GM21619 (cell line): ENCODE results near the gene PLCE1.

Experiments
- ATAC-seq: cut with Tn5 transposase; IDR thresholded peaks from one replicate; pipeline ENCODE4 v1.9.1; 2021; ENCODE audit not compliant: unreplicated experiment

PLCE1 gene

DNA sequence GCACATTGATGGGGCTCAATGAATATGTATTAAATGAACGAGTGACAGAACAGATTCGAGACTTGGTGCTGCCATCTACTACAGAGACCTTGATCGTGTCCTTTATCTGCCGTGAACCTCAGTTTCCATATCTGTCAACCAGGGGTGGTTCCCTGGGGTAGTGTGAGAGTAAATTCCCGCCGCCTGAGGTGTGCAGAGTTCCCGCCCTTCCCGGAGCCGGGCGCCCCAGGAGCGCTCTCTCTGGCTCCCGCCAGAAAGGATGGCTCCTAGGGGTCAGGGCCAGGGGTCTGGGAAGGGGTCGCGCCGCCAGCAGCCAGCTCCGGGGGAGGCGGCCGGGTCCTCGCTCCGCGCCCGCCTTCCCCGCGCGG lies 333 bp upstream of the PLCE1 start:
- no peak for ATAC-seq

DNA sequence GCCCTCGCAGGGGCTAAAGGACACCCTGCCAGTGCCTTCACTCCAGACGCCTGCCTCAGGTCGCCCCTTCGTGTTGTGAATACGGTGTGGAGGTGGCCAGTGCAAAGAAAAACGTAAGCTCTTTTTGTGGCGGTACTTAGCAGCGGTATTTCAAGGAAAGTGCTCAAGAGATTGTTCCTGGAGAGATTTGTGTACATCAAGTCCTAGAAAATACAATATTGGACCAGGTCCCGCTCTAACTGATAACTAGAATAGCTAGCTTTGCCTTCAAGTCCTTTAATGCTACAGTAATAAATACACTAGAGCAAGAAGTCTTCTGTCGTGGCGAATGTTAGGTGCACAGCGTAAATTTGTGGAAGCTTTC lies 689 bp downstream of the PLCE1 start:
- ATAC-seq: no peak

DNA sequence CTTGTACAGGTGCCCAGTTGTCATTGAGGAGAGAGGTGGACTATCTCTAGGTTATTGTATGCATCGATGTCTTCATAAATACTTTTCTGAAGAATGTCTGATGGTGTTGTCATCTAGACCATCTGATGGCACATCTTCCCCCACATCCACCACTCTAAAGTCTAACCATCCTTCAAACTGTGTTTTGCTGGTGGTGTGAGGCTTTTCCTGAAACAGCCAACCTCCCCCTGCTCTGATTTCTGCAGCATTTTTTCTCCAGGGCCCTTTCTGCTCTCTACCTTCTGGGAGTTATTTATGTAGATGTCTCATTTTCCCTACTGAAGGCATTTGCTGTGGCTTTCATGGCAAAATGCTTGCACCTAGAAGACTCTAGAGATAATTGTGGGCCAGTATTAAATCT lies 1.5 kb downstream of the PLCE1 start:
- no peak for ATAC-seq

DNA sequence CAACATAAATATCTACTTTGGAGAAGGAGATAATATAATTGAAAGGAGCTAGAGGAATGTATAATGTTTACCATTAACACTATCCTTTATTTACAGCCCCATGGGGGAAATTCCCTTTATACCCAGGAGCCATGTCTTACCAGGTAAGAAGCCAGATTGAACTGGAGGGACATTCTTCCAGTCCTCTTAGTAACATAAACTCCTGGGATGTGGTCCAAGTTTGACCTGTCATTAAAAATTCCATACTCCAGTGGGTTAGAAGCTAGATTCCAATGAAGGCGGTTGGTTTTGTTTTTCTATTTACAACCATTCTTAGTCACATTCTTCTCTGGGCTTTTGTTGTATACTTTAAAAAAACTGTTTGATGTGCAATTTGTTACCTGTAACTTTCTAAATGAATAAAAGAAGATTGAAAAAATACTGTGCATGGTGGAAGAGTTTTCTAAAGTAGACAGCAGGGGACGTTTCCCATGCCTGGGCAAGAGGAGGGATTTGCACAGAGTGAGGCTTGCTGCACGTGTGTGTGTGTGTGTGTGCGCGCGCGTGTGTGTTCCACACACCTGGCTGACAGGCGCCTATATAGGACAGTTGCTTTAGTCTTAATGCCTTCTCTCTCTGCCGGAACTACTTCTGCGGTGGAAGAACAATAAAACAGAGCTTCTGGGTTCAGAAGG lies 2.0 kb downstream of the PLCE1 start:
- no peak for ATAC-seq

DNA sequence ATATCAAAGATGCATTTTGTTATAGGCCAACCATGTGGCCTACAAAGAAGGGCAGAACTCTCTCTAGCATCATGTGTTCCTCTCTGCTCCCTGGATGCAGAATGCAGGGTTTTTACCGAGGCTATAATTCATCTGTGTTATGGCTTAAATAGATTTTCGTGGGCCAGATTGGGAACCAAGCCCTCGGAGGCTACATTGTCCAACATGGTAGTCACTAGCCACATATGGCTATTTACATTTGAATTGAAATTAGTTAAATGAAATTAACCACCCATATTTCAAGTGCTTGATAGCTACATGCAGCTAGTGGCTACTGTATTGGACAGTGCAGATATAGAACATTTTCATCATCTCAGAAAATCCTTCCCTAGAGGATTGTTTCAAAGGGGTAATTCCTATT lies 2.8 kb downstream of the PLCE1 start:
- no peak for ATAC-seq

DNA sequence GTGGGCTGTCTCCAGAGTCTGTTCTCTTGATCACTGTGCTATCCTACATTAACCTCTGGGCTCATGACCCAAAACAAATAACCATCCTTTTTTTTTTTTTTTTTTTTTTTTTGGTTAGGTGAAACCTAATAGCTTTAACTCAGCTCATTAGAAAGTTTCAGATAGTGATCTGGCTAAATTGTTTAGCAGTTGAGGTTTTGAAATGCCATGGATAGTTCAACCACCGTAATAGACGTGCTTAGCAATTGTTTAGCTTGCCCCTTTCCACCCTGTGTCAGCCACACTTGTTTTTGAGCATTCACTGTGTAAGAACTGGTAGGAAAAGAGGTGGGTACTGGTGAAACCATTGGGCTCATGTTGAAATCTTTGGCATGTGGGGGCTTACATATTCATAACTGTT lies 3.8 kb downstream of the PLCE1 start:
- ATAC-seq: no peak

DNA sequence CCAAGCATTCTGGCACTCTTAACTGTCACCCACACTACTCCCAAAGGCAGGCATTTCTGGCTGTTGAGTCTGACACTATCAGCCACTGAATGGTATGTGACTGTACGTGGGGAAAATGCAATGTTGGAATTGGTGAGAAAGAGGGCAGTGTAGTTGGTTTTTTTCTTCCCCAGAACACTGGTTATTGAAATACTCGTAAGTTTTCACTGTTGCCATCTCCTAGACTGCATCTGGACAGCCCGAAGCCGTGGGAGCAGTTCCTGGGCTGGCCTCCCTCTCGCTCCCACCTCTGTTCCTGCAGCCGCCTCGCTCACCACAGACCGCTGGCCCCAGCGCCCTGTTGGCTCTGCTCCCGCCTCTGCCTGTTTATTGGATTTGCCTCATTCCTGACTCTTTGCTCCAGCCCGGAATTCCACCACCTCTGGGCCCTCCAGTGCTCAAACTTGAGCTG lies 5.7 kb downstream of the PLCE1 start:
- ATAC-seq: no peak

DNA sequence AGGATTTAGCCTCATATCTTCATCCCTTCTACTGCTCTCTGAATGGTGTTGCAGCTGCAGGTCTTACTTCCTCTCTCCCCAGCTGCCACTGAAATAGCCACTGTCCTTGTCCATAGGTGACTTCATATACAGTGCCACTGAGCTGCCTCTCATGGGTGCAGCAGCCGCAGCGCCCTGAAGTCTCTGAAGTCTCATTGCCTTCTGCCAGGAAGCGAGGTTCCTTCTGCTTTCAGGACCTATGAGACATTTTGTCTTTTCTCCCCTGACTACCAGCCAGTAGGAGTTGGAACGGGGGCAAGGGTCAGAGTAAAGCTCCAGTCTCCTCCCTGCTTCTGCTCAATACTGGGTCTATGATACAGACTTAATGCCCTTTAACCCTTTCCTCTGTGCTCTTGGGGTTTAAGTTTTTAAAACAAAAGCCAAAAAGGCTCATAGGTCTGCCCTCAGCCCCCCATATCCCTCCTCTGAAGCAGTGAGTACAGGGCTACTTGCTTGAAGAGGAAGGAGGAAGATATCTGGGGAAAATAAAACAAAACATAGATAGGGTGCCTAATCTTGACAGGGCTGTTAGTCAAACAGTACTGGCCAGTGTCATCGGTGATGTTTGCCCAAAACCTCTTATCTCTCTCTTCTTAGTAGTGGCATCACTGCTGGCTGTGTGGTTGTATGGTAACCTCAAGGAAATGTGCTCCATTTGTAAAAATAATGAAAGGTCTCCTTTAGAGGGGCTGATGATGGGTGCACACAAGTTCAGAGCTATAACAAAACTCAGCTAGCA lies 7.1 kb downstream of the PLCE1 start:
- ATAC-seq: no peak

DNA sequence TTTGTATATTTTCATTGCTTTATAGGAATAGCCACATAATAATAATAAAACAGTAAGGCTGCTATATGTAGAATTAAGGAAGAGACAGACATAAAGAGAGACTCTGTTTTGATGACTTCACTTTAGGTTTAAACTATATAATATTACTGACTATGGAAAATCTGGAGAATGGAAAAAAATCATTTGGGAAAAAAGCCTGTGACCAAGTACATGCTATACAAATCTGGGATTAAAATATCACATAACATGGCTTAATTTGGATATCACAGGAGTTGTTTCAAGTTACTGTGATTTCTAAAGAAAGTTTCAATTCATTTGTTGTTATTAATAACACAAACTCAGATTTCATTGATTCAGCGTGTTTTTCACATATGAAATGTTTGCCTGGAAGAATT lies 7.7 kb downstream of the PLCE1 start:
- no peak for ATAC-seq

DNA sequence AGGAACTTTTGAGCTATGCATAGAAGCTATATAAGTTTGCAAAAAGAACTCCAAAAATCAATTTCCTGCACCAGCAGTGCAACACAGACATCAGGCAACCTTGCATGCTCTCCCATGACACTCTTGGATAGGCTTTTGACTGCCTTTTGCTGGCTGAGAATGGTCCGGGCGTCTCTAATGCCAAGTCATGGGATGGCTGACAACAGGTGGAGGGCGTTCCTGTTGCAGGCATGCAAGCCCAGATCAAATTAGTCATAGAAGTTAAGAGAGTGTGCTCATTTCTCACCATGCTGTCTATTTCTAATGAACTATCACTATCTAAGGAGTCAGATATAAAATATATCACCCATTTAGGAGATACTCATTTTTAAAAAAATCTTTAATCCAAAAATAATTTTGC lies 8.4 kb downstream of the PLCE1 start:
- no peak for ATAC-seq

DNA sequence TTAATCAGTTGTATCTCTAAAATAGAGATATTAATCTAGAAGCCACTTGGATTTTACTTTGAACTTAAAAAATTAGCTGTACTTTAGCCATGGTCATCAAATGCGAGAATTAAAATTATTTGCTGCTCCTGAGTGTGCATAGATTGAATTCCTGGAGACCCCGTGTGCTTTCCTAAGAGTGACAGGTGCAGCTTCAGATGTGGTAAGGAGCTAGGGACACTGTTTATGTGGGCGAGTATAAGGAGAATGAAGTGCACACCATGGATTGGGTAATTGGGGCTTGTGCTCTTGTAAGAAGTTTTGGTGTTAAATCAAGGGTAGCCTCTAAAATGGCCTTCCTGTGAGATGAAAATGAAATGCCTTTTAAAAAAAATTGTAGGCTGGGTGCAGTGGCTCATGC lies 9.8 kb downstream of the PLCE1 start:
- ATAC-seq: no peak

DNA sequence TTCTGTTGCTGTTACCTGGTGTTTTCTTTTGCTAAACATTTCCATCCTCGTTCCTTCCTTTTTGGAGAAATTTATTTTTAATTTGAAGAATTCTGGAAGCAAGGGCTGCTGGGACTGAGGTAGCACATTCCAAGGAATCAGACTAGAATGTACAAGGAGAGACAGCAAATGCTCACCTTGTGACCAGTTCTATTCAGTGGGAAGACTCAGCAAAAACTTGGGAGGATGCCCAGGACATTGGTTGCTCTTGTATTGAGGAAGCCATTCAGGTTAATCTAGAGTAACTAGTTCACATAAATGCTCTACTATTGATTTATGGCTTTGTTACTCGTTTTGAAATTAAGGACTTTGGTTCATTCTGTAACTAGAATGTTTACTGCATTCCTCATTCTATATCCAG lies 11.3 kb downstream of the PLCE1 start:
- no peak for ATAC-seq

DNA sequence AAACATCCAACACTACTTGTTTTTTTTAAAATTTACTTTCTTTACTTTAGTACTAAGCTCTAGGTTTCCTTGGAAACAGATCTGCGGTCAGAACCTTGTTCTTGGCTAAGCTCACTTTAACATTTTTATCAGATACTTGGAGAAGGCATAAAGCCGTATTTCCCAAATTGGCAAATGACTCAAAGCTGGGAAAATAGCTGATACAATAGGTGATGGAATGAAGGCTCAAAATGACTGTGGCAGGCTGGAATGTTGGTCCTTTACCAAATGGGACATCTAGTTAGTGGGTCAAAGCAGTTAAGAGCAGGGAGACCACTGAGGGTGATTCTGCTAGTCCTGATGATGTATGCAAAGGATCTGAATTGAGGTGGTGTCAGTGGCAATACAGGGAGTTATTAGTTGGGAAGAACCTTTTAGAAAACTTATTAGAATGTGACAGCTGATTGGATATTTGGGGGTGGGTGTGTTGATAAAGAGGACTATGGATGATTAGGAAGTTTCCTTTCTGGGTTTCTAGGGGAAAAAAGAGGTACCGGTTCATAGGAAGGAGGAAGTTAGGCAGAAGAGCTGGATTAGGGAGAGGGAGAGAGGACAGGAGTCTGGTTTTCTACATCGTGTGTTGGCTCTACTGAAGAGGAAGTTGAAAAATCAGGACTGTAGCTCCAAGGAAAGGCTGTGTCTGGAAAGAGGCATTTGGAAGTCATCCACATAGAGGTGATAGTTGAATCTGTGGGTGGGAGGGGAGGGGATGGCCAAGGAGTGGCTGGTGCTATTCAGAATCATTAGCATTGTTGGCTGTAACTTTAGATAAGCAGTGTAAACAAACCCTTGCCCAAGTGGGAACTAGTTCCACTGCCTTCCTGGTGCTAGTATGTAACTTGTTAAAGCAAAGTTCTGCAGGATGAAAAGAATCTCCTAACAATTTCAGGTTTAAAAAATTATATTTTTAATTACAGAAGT lies 13.1 kb downstream of the PLCE1 start:
- ATAC-seq: no peak

DNA sequence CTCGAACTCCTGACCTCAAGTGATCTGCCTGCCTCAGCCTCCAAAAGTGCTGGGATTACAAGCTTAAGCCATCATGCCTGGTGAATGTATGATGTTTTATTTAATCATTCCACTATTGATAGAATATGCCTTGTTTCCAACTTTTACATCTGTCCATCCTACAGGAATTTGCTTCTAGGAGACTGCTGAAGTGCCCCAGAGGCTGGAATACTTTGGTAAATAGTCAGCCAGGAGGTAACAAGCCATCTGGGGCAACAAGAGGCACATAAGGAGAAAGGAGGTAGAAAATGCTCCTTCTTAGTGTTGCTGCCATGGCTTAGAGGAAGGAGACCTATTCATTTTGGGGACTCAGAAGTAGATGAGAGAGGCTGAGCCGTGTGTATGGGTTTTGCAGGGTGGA lies 14.8 kb downstream of the PLCE1 start:
- ATAC-seq: no peak

DNA sequence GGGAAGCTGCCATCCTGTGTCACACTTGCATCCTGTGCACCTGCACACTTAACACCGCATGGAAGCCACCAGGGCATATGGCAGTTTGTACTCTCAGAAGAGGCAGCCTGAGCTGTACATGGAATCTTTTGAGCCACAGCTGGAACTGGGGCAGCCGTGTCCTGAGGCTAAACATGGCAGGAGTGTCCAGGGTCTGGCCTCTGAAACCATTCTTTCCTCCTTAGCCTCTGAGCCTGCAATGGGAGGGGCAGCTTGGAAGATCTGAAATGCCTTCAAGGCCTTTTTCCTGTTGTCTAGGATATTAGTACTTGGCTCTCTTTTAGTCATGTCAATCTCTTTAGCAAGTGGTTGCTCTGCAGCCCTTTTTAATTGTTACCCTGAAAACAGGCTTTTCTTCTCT lies 16.4 kb downstream of the PLCE1 start:
- ATAC-seq: no peak

DNA sequence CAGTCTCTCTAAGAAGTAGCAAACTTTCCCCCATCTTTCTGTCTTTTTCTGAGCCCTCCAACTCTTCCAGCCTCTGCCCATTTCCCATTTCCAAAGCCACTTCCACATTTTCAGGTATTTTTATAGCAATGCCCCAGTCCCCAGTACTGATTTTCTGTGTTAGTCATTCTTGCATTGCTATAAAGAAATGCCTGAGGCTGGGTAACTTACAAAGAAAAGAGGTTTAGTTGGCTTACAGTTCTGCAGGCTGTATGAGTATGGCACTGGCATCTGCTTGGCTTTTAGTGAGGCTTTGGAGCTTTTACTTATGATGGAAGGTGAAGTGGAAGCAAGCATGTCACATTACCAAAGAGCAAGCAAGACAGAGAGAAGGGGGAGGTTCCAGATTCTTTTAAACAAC lies 17.2 kb downstream of the PLCE1 start:
- no peak for ATAC-seq

DNA sequence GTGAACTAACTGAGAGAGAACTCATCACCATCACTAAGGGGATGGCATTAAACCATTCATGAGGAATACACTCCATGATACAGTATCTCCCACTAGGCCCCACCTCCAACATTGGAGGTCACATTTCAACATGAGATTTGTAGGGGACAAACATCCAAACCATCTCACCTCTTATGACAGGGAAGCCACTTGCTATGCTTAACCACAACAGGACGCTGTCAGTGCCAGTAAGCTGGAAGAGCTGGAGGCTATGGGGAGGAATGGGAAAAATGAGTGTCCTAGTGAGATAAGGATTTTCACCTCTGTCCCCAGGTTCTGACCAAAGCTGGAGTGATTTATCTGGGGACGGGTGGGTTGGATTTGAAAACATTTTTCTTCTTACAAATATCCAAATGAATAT lies 17.6 kb downstream of the PLCE1 start:
- ATAC-seq: no peak

DNA sequence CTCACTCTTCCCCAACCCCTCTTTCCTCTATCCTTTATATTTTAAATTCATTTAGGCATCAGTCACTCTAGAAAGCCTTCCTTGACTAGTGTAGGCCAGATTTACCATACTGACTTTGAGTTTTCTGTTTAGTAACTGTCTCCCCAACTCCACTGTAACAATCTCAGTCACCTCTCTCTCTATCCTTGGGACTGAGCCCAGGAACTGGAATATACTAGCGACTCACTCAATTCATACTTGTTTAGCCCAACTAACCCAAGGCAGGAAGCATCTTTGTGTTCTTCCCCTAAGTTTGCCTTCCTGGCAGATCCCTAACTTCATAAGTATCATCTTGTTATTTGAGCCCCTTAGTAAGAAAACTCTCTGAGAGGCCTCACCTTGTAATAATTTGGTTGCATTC lies 19.1 kb downstream of the PLCE1 start:
- no peak for ATAC-seq

DNA sequence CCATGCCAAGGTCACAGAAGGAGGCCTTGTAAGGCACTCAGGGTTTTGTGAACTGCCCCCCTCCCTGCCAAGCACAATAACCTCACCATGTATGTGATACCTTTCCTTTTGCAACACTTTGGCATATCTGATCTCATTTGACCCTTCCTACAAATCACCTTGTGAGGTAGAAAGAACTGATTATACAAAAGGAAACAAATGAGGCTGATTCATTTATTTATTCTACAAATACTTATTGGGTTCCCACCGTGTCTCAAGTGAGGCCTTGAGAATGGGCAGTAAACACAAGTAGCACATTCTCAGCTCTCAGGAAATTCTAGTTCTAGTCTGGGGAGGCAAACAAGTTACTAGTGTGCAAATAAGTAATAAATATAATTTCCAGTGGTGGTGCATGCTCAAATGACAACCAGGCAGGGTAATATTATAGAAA lies 19.6 kb downstream of the PLCE1 start:
- no peak for ATAC-seq

DNA sequence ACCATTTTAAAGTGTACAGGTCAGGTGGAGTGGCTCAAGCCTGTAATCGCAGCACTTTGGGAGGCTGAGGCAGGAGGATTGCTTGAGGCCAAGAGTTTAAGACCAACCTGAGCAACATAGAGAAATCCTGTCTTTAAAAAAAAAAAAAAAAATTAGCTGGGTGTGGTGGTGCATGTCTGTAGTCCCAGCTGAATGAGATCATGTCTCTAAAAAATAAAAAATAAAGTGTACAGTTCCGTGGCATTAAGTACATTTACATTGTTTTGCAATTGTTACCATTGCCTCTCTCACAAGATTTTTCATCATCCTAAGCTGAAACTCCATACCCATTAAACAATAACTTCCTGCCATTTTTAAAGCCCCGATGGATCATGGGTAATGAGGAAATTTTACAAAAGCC lies 20.6 kb downstream of the PLCE1 start:
- ATAC-seq: no peak
